Astrocyte of the cerebellum (primary cell): ENCODE measurements around the gene PLK5.

ENCODE experiments used
- DNase-seq: peaks from one replicate; pipeline ENCODE4 v3.0.0-alpha.2; 2011; ENCODE audit warnings: low read depth
- H3K4me3 ChIP-seq: 2 replicates; pipeline ENCODE4 v1.5.1; 2011; ENCODE audit warnings: mild to moderate bottlenecking, low read depth, low read length, moderate library complexity
- in situ Hi-C: cut with HindIII; loops from 2 replicates; pipeline ENCODE4 v1.10.0; 2017; ENCODE audit warnings: low sequenced_read_pairs
- TF ChIP-seq, protein P1 (sequence below): IDR thresholded peaks from 2 replicates; pipeline ENCODE4 v1.5.1; 2012; ENCODE audit warnings: low read length, low read depth, moderate library complexity, mild to moderate bottlenecking; ENCODE audit errors: missing control alignments

PLK5 gene

DNA sequence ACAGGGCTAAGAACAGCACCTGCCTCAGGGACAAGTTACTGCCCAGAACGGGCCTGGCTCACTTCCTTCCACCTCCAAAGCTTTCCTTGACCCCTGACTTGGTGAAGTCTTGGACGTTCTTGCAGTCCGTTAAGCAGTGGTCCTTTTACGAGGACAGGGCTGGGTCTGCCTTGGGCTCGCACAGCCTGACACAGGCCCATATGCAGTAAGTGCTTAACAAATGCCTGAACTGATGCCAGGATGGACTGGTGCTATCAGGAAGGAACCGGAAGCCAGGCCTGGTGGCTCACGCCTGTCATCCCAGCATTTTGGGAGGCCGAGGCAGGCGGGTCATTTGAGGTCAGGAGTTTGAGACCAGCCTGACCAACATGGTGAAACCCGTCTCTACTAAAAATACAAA, 1.8 kb upstream of the PLK5 start:
- H3K4me3 ChIP-seq: no peak overlapping the region
- TF ChIP-seq, protein P1, sequence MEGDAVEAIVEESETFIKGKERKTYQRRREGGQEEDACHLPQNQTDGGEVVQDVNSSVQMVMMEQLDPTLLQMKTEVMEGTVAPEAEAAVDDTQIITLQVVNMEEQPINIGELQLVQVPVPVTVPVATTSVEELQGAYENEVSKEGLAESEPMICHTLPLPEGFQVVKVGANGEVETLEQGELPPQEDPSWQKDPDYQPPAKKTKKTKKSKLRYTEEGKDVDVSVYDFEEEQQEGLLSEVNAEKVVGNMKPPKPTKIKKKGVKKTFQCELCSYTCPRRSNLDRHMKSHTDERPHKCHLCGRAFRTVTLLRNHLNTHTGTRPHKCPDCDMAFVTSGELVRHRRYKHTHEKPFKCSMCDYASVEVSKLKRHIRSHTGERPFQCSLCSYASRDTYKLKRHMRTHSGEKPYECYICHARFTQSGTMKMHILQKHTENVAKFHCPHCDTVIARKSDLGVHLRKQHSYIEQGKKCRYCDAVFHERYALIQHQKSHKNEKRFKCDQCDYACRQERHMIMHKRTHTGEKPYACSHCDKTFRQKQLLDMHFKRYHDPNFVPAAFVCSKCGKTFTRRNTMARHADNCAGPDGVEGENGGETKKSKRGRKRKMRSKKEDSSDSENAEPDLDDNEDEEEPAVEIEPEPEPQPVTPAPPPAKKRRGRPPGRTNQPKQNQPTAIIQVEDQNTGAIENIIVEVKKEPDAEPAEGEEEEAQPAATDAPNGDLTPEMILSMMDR: no peak
- DNase-seq: no peak
- in situ Hi-C loops: no loop called here

DNA sequence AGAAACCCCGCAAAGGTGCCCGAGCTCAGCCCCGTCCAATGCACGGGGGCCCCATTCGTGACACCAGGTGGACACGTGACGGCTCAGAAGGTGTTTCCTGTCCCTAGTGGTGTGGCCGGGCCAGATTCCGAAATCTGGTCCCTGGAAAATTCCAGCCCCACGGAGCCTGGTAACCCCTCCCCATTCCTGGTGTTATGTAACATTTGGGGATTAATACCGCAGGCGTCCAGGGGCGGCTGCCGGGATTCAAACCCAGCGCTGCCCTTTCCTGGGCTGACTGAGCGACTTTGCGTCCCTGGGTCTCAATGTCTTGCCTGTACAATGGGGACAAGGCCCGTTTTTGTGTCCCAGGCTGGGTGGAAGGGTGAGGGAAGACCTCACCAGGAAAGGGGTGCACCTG, 1.0 kb upstream of the PLK5 start:
- H3K4me3 ChIP-seq: no peak overlapping the region
- TF ChIP-seq, protein P1: no peak
- in situ Hi-C loops: no loop called here
- no peak for DNase-seq

DNA sequence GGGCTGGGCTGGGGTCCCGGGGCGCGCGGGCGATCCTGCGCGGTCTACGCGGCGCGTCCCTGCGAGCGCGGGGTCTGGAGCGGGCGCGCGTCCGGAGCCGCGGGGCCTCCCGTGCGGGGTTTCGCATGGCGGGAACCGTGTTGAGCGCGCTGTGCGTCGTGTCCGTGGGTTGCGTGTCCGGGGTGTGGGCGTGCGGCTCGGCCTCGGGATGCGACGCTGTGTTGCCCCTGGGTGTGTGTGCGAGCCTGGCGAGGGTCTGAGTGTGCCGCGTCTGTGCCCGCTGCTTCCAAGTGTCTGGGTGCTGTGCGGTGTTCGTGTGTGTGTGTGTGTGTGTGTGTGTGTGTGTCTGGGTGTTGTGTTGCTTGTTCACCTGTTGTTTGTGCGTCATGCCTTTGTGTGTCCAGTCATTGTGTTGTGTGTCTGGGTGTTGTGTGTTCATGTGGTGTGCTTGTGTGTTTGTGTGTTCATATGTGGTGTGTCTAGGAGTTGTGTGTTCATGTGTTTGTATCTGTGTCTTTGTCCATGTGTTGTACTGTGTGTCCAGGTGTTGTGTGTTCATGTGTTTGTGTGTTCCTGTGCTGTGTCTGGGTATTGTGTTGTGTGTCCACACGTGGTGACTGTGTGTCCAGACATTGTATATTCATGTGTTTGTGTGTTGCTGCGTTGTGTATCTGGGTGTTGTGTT, 552 bp downstream of the PLK5 start:
- H3K4me3 ChIP-seq: no peak overlapping the region
- TF ChIP-seq, protein P1: no peak
- in situ Hi-C loops: no loop called here
- DNase-seq: no peak

DNA sequence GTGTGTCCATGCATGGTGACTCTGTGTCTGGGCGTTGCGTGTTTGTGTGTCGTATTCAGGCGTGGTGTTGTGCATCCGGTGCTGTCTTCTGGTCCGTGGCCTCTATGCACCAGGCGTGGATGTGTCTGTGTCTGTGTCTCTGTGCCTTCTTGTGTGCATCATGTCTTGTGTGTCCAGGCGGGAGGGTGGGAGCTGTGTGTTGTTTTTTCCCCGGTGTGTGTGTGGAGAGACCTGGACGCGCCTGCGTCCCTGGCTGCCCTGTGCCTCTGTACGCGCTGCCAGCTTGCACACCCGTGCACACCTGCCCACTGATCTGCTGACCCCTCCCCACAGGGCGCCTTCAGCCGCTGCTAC, 1.1 kb downstream of the PLK5 start:
- TF ChIP-seq, protein P1: no peak
- no peak overlapping the region for H3K4me3 ChIP-seq
- DNase-seq: no peak
- in situ Hi-C loops: no loop called here

DNA sequence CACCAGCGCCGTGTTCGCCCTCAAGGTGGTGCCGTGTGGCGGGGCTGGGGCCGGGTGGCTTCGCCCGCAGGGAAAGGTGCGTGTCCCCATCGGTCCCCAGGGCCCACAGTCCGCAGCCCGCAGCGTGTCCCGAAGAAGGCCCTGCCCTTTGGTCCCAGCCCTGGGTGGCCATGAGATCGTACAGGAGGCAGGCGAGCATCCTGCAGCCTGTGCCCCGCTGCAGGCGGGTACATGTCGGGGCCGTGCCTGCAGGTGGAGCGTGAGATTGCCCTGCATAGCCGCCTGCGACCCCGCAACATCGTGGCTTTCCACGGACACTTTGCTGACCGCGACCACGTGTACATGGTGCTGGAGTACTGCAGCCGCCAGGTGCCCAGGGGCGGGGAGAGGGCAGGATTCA, 1.5 kb downstream of the PLK5 start:
- in situ Hi-C loops: no loop called here
- no peak overlapping the region for H3K4me3 ChIP-seq
- no peak for DNase-seq
- TF ChIP-seq, protein P1: no peak

DNA sequence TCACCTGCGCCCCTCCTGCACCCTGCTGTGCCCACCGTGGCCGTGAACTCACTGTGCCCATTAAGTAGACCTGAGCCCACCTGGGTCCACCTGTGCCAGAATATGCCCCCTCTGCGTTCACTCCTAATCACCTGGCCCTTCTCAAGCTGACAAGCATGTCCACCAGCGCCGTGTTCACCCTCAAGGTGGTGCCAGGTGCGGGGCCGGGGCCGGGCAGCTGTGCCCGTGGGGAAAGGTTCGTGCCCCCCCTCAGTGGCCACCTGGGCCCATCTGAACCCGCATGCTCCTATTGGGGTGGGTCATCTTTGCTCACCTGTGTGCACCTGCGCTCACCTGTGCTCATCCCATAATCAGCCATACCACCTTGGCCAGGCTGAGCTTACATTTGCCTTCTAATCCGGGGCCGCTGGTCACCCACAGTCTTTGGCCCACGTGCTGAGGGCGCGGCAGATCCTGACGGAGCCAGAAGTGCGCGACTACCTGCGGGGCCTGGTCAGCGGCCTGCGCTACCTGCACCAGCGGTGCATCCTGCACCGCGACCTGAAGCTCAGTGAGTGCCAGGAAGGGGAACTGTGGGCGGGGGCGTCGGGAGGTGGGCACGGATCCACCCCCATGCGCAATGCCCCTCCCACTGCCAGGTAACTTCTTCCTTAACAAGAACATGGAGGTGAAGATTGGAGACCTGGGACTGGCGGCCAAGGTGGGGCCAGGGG, 2.3 kb downstream of the PLK5 start:
- TF ChIP-seq, protein P1: no peak
- no peak overlapping the region for H3K4me3 ChIP-seq
- in situ Hi-C loops: no loop called here
- no peak for DNase-seq
